ENCODE data around the gene KCNK4.

KCNK4 gene

GRCh38 chr11:64286801-64287159 is 4.3 kb upstream of the KCNK4 start:
- no peak for TF ChIP-seq NFIC (IDR thresholded peaks at IDR 0.05)

- TF ChIP-seq ZBTB7A (IDR thresholded peaks at IDR 0.05; ENCODE audit: low read depth) (no peak), TCF12 (IDR thresholded peaks at IDR 0.05; ENCODE audit: low read depth) (no peak), FOXM1 (IDR thresholded peaks at IDR 0.05; ENCODE audit: borderline replicate concordance, low read depth) (no peak), YY1 (IDR thresholded peaks at IDR 0.05; ENCODE audit: low read depth) (no peak)
Measured at GRCh38 chr11:64287676-64288352, 3.3 kb upstream of the KCNK4 start.

GRCh38 chr11:64288353-64288750 is 2.8 kb upstream of the KCNK4 start:
- TF ChIP-seq YY1 (IDR thresholded peaks at IDR 0.05; ENCODE audit: low read depth) (no peak), FOXM1 (IDR thresholded peaks at IDR 0.05; ENCODE audit: borderline replicate concordance, low read depth) (no peak), USF1 (IDR thresholded peaks at IDR 0.05) (no peak), TCF12 (IDR thresholded peaks at IDR 0.05; ENCODE audit: low read depth) (no peak), EGR1 (IDR thresholded peaks at IDR 0.05) (no peak), TEAD4 (IDR thresholded peaks at IDR 0.05) (no peak), ZBTB7A (IDR thresholded peaks at IDR 0.05; ENCODE audit: low read depth) (no peak), MAX (IDR thresholded peaks at IDR 0.05) (no peak), CEBPB (IDR thresholded peaks at IDR 0.05) (no peak), EP300 (IDR thresholded peaks at IDR 0.05; ENCODE audit: borderline replicate concordance) (no peak)

GRCh38 chr11:64289002-64289564 is 2.0 kb upstream of the KCNK4 start:
- TF ChIP-seq CEBPB (IDR thresholded peaks at IDR 0.05) (no peak), EGR1 (IDR thresholded peaks at IDR 0.05) (no peak), MAX (IDR thresholded peaks at IDR 0.05) (no peak), CREB1 (IDR thresholded peaks at IDR 0.05; ENCODE audit: low read depth) (no peak), NFIC (IDR thresholded peaks at IDR 0.05) (no peak), REST (IDR thresholded peaks at IDR 0.05; ENCODE audit: low read depth) (no peak), EP300 (IDR thresholded peaks at IDR 0.05; ENCODE audit: borderline replicate concordance) (no peak), USF1 (IDR thresholded peaks at IDR 0.05) (no peak), RAD21 (IDR thresholded peaks at IDR 0.05; ENCODE audit: low read depth) (no peak), TAF1 (IDR thresholded peaks at IDR 0.05; ENCODE audit: low read depth) (no peak), YY1 (IDR thresholded peaks at IDR 0.05; ENCODE audit: low read depth) (no peak), TEAD4 (IDR thresholded peaks at IDR 0.05) (no peak), ZBTB7A (IDR thresholded peaks at IDR 0.05; ENCODE audit: low read depth) (no peak), TCF12 (IDR thresholded peaks at IDR 0.05; ENCODE audit: low read depth) (no peak), FOXM1 (IDR thresholded peaks at IDR 0.05; ENCODE audit: borderline replicate concordance, low read depth) (no peak)

GRCh38 chr11:64290352-64291261 is 495 bp upstream of the KCNK4 start:
- no peak for TF ChIP-seq TEAD4 (IDR thresholded peaks at IDR 0.05)
- no peak for TF ChIP-seq REST (IDR thresholded peaks at IDR 0.05; ENCODE audit: low read depth)
- TF ChIP-seq CEBPB (IDR thresholded peaks at IDR 0.05), result no peak
- TF ChIP-seq FOXM1 (IDR thresholded peaks at IDR 0.05; ENCODE audit: borderline replicate concordance, low read depth), result no peak
- TF ChIP-seq EP300 (IDR thresholded peaks at IDR 0.05; ENCODE audit: borderline replicate concordance), result no peak
- TF ChIP-seq ZBTB7A (IDR thresholded peaks at IDR 0.05; ENCODE audit: low read depth), result no peak
- TF ChIP-seq CREB1 (IDR thresholded peaks at IDR 0.05; ENCODE audit: low read depth), result no peak
- TF ChIP-seq USF1 (IDR thresholded peaks at IDR 0.05), result no peak
- TF ChIP-seq MAX (IDR thresholded peaks at IDR 0.05), result no peak
- TF ChIP-seq EGR1 (IDR thresholded peaks at IDR 0.05), result no peak
- TF ChIP-seq NFIC (IDR thresholded peaks at IDR 0.05), result no peak
- TF ChIP-seq RAD21 (IDR thresholded peaks at IDR 0.05; ENCODE audit: low read depth), result no peak
- TF ChIP-seq YY1 (IDR thresholded peaks at IDR 0.05; ENCODE audit: low read depth), result no peak

Data from Ishikawa (cell line).